GM21367 (cell line): Measurements from ENCODE around the gene CRACDL.
"Not testable (repeated sequence)": the region's sequence is repeated elsewhere in the genome, so short reads cannot be mapped to it uniquely, and the experiment has no call there.

Source experiments
- ATAC-seq: cut with Tn5 transposase; IDR thresholded peaks from one replicate; pipeline ENCODE4 v1.9.1; 2021; ENCODE audit not compliant: unreplicated experiment

The CRACDL gene

DNA sequence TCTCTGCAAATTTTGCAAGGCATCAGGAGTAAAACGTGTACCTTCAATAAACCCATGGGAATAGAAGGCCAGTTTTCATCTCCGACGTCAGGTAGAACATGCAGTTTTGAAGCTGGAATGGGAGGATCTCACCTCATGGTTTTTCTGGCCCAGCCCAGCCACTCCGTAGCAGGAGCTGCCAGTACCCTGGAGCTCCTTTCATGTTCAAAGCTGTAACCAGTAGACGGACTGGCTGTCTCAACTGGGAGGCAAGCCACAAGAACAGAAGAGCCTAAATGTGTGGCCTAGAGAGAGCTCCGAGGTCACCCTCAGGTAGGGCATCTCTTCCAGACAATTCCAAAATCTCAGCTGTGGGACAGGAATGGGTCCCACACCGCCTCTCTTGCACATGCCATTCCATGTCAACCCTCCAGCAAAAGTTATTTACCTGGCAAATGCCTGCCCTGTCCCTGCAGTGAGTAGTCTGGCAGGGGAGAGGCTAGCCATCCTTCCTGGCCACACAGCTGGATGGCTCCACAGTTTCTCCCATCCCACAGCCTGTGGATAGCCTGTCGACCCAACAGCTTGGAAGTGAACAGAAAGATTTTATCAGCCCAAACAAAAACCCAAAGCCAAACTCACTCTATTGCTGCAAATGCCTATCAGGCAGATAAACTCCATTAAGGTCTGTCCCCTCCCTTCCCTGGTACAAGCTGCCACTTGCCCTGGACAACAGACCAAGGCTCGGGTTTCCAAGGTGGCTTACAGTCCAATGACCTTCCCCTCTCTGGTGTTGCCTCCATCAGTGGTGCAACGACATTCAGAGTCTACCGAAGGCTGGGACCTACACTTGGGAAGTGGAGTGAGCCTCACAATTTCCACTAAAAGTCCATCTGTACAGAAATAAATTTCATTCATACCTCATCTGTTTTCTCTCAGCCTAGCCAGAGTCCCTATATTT is 27.8 kb downstream of the CRACDL start:
- ATAC-seq, result no peak

DNA sequence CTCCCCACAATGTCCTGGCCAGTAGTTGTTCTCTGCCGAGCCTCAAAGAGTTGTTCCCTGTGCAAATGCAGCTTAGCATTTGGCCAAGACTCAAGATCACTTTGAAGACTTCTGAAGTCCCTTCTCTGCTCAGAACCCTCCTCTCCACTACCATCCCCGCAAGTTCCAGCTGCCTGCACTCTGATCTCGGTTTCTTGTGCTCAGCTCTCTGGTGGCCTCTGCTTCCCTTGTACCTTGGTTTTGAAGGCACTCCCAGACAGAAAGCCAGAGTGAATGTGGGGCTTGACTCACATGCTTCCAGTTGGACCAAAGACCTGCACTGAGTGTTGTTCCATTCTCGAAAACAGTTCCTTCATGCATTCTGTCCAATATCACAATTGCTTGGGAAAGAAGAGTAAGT is 28.6 kb downstream of the CRACDL start:
- no peak for ATAC-seq

DNA sequence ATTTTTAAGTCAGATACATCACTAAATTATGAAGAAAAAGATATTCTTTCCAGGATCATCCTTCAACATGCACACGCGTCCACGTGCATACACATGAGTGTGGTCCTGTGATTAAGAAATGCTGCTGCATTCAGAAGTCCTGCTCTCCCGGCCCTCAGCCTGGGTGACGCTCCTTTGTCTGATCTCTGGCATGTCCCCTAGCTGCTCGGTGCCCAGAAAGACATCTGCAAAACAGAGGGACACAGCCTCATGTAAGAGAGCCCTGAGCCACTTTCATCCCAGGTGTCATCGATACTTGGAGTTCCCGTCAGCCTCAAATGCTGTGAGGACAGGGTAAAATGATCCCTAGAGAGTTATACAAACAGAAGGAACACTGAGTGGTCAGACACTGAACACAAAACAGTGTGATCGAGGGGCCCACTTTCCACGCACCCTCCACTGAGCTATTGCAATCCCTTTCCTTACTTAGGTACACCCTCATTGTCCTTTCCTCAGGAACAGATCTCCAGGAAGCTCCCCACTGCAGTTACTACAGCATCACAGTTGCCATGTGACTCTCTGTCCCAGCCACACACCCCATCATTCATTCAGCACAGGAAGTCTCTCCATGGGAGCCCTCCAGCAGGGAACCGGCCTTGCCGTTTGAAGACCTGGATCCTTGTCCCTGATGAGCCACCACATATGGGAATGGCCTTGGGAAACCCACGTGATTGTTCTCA is 32.1 kb downstream of the CRACDL start:
- ATAC-seq, result no peak

DNA sequence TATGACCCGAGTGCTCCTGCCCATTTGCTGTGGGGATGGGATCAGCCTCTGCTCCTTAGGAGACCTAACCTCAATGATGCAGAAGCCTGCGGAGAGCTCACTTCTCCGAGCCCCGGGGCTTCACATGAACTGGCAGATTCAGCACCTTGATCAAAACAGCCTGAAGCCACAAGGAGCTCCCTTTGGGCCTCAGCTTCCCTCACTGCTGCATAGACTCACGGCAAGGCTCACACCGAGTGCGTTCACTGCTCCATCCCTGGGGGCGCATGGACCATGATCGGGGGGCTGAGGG is 33.0 kb downstream of the CRACDL start:
- no peak for ATAC-seq

DNA sequence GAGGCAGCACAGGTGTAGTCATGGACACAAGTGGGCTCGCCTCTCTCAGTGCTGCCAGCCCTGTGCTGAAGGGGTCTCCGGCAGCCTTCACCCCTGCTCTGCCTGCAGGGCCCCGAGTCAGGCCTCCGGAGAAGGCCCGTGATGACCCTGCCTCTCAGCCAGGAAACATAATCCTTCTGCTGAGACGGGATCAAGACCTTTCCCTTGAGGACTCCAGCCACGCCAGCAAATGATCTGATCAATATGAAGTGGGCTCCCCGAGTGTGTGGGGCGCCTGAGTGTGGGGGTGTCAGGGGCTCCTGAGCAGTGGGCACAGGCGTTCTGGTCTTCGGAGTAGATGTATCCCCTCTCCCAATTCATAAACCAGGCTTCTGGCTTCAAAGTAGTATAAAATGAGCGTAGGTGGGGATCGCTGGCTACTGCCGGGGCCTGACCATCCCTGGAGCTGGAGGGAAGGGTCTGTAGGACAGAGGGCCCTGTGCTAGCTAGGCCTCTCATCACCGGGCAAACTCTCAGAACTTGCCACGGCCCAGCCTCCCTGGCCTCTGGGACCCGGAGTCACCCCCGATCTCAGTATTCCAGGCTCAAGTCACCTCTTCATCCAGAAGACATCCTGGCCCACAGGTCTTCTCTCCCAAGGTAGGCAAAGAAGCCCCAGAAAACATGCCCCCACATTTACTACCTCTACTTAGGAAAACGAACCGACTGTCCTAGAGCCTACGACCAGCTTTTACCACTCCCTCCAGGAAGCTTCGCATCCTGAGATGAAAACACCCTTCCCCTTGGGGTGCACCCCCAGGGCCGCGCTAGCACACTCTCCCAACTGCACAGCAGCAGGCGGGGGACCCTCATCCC is 33.6 kb downstream of the CRACDL start:
- ATAC-seq, result no peak

DNA sequence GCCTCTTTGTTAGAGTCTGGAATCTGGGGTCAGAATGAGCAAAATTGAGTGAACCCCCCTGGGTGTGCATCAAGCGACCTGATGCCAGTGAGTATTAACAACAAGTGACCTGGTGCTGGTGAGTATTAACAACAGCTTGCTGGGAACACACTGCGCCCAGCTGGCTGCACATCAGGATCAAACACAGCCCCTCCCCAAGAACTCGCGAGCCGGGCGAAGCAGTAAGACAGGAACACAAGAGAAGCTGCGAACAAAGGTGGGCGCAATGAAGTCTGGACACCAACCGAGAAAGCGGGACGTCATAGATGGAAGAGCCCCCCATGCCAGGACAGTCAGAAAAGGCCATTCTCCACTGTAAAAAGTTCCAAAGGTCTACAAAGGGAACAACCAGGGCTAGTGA is 34.3 kb downstream of the CRACDL start:
- ATAC-seq, result no peak

DNA sequence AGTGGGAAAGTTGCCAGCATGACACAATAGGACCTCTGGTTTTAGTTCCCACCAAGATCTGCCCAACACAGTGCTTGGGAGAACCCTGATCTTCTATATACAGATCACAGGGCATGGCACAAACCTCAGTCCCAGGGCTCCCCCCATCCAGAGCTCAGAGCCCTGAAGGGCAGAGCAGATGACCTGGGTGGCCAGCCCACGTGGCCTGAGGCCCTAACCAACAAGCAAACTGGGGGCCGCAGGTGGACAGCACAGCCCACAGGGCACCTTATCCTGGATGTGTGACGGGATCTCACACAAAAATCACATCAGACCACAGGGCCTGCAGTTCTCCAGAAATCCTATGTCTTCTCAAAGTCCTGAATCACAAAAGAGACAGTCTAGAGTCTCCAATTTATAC is 34.7 kb downstream of the CRACDL start:
- no peak for ATAC-seq

DNA sequence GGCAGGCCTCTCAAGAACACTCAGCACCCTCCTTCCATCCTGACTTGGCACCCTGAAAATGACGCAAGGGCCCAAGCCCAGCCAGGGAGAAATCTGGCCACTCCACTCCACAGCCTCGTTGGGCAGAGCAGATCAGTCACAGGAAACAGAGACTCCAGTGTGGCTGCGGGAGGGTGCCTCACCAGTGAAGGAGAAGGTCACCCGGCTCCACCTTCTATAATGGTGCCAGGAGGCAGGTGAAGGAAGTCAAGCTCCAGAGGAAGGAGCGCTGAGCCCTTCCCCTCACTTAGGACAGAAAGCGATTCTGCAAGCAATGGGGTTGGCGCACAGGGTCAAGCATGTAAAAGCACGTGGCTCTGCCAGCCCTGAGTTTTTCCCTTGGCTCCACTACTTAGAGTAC is 35.3 kb downstream of the CRACDL start:
- ATAC-seq, result no peak

DNA sequence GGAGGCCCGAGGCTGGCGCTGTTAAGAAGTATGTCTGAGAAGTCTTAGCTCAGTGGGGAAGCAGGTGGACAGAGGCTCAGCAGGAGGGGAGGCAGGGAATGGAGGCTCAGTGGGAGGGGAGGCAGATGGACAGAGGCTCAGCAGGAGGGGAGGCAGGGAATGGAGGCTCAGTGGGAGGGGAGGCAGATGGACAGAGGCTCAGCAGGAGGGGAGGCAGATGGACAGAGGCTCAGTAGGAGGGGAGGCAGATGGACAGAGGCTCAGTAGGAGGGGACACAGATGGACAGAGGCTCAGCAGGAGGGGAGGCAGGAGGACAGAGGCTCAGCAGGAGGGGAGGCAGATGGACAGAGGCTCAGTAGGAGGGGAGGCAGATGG is 36.3 kb downstream of the CRACDL start:
- ATAC-seq, result not testable (repeated sequence)

DNA sequence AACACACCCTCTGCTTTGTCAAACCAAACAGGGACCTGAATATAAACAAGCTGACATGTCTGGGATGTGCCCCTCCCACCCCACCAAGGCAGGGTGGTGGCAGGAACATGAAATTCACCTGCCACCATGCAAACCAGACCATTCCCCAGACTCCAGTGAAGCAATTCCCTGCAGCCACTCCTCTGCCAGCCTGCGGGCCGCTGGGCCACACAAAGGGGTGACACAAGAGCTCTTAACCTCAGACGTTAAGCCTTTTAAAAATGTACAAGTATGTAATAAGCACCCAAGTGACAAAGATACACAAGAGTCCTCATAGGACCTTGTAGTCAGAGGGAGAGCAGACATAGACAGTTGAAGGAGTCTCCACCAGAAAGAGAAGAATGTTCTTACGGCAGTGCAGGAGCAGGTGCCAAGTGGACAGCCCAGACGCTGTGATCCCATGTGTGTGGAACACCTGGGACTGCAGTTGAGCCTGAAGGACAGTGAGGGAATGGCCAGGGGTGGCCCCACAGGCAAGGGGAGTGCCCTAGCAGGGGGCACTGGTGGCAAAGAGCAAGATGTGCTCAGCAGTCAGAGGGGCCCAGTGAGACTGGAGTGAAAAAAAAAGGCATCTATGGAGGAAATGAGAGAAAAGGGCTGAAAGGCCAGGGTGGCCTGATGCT is 36.9 kb downstream of the CRACDL start:
- ATAC-seq, result no peak

DNA sequence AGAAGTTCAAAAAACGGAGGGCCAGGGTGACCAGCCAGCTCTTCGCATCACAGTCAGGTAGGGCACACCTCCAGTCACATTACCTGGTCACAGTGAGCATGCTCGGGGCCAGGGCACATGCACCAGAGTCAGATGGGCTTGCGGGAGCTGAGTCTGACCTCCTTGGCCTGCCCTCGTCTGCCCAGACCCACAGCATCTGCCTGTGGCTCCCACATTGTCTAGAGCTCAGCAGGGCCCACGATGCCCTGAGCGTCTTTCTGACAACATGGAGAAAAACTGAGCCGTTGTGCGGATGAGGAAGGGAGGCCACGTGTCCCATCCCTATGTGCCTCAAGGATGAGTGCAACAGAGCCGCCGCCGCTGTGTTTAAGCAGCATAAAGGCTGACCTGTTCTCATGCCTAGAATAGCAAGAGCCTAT is 37.6 kb downstream of the CRACDL start:
- no peak for ATAC-seq

DNA sequence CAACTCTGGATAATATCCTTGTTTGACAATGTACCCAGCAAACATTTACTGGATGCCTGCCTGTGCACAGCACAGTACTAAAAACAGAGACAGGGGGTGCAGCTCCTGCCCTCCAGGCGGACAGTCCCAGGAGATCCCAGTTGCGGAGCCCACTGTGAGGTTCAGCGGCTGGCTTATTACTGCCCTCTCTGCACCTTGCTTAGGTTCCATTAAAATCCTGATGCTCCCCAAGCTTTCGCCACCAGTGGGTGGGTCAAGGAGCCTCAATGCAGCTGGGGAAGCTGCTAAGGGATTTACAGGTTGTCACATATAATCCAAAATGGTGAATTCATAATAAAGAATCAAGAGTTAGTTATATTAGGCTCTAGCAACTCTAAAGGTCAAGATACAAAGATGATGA is 38.3 kb downstream of the CRACDL start:
- ATAC-seq, result no peak

DNA sequence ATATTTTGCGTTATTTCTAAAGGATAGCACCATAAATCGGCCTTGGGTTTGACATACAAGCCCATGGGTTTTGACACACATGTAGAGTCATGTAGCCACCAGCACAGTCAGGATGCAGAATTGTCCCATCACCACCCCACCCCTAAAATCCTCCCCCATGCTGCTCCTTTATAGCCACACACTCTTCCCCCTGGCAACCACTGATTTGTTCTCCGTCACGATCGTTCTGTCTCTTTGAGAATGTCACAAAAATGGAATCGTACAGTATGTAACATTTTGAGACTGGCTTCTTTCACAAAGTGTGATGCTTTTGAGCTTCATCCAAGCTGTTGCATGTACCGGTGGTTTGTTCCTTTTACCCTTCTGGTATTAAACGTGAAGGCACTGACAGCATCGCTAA is 39.1 kb downstream of the CRACDL start:
- no peak for ATAC-seq

DNA sequence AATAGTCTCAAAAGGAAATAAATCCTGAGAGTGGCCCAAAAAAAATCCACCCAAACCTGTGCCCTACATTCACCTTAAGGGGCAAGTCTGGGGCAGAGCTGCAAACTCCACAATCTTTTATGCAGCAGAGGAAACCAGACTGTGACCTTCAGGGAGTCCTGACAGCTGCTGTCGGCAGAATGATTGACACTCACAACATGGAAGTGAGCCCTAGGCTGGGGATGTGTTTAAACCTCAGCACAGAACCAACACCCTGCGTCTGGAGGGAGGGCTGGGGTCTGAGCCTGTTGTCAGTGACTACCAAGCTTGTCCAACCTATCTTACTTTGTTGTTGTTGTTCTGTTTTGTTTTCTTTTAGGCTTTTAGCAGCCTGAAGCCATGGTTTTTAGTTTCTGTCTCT is 39.6 kb downstream of the CRACDL start:
- ATAC-seq, result no peak

DNA sequence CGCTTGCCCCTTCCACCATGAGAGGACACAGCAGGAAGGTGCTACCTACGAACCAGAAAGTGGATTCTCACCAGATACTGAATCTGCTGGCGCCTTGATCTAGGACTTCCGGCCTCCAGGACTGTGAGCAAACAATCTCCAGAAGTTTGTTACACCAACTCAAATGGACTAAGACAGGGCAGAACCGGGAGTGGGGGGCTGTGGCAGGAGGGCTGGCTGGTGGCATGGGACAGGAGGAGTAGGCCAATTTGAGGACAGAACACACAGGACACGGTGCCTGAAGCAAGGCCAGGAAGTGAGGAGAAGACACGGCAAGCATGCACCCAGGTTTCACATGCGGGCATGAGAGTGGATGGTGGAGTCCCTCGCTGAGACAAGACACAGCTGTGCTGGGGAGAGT is 40.1 kb downstream of the CRACDL start:
- no peak for ATAC-seq

DNA sequence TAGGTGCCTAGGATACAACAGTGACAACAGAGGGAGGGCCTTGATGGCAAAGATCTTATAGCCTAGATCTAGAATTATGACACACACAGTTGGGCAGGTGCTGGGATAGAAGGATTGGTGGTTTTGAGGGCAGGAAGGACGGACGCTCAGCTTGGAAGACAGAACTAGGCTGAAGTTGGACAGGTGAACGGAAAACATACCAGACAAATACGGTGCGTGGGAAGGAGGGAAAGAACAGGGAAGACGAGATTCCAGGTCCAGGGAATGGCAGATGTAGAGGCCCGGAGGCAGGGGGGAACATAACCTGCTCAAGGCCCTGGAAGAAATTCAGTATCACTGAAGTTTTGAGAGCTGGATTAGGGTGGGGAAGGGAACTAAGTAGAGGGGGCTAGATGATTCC is 40.8 kb downstream of the CRACDL start:
- no peak for ATAC-seq

DNA sequence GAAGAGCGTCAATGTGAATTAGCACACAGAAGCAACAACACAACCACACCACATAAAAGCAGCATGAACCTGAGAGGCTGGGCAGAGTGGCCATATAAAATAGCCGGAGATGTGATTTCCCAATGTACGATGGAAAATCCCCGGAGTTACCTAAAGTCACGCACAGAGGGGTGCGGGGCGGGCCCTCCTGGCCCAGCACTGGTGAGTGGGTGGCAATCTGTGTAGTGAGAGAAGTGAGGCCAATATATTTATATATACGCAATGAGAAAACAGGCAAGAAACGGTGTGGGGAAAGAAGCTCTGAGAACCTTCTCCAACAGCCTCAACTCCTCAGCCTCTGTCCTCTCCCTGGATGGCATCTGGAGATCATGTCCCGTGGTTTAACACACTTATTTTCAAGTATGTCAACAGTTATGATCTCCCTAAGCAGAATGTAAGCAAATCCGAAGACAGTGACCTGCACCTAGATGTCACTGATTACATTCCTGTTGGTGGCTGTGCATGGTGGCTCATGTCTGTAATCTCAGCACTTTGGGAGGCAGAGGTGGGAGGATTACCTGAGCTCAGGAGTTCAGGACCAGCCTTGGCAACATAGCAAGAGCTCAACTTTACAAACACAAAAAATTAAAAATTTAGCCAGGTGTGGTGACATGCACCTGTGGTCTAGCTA is 41.6 kb downstream of the CRACDL start:
- ATAC-seq, result no peak

DNA sequence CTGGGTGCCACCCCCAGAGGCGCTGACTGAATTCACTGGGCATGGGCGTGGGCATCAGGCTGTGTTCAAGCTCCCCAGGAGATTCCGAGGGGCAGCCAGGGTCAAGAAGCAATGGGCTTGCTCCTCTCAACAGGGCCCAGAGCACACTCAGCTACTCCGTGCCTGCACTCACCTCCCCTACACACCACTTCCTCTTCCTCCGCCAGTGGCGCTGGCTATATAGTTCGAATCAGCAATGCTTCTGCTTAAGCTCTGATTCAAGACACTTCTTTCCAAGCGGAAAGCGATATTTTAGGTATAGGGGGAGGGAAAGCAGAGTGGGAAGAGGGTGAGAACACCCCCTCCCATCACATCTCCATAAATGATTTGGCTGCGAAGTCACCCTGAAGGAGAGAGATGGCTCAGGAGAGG is 42.1 kb downstream of the CRACDL start:
- no peak for ATAC-seq

DNA sequence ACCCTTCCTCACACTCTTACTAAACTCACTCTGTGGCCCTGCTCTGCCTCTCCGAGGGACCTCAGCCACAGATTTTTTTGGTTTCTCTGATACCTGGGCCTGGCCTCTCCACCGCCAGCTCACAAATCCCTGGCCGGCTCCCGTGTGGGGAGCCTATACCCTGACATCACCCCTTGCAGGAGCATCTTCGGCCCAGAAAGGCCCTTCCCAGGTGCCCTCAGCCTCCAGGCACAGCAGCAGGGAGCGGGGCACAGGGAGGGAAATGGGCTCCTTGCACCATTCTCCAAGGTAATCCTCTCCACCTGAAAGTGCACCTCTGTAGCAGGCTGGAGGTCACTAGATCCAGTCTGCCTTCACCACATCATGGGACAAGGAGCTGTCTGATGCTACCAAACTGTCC is 43.2 kb downstream of the CRACDL start:
- no peak for ATAC-seq

DNA sequence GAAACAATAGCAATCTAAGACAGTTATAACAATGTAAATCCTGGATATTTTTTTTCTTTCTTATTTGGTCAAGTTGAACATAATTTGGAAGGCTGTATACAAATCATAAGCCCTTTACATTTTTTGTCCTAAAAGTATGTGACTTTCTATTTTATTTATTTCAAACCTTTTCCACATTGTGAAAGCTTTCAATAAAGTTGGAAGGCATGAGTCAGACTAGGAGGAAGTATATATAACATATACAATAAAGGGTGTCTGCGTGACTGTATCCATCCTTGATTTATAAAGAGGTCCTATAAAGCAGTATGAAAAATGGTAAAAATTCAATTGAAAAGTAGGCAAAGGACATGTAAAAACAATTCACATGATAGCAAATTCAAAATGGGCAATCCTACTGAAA is 44.4 kb downstream of the CRACDL start:
- ATAC-seq, result no peak
